Peyer's patch (tissue), 4 donors: ENCODE results near the gene IQCK.

Experiments
- POLR2A ChIP-seq, 2 donors: fragments of 450-650 bp; IDR thresholded peaks; one replicate each; pipeline ENCODE4 v1.5.1; 2017; ENCODE audit warnings: antibody characterized with exemption in 2 of 2, mild to moderate bottlenecking in 2 of 2, moderate library complexity in 2 of 2
- TF ChIP-seq, protein P1 (sequence below), 6 experiments: fragments of 450-650 bp in 4 of 6; fragments of 200-600 bp in 2 of 6; sonication (generic) in 1 of 6; IDR thresholded peaks; one replicate each; pipeline ENCODE4 v1.5.1; 2017 to 2019; ENCODE audit warnings: antibody characterized with exemption in 6 of 6, mild to moderate bottlenecking in 3 of 6, moderate library complexity in 1 of 6

DNA sequence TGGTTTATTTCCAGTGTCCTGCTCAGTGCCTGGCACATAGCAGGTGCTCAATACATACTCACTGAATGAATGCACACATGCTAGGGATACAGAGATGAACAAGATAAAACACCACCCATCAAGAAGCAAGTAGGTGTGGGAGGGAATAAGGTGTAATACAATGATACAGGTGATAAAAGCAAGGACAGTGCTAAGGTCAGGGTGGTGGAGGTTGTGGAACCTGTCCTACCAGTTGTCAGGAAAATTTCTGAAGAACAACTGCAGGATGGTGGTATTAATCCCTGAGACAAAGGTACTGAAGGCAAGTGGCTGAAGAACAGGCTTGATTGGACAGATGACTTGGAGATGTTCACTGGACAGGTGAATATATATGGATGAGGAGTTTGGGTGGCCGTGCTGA lies 1.9 kb upstream of the IQCK start:
- TF ChIP-seq, protein P1, sequence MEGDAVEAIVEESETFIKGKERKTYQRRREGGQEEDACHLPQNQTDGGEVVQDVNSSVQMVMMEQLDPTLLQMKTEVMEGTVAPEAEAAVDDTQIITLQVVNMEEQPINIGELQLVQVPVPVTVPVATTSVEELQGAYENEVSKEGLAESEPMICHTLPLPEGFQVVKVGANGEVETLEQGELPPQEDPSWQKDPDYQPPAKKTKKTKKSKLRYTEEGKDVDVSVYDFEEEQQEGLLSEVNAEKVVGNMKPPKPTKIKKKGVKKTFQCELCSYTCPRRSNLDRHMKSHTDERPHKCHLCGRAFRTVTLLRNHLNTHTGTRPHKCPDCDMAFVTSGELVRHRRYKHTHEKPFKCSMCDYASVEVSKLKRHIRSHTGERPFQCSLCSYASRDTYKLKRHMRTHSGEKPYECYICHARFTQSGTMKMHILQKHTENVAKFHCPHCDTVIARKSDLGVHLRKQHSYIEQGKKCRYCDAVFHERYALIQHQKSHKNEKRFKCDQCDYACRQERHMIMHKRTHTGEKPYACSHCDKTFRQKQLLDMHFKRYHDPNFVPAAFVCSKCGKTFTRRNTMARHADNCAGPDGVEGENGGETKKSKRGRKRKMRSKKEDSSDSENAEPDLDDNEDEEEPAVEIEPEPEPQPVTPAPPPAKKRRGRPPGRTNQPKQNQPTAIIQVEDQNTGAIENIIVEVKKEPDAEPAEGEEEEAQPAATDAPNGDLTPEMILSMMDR (IDR thresholded peaks at IDR 0.05), result no peak
- no peak for TF ChIP-seq POLR2A (IDR thresholded peaks at IDR 0.05)
